AG04449 (cell line): ENCODE measurements around the gene SPRYD3.

ENCODE experiments used
- CTCF ChIA-PET: fragments of 350-600 bp; formaldehyde crosslinking; extraction: SDS; loops from one replicate; lab custom pipeline; 2021; ENCODE audit warnings: antibody characterized with exemption; lab: Yijun Ruan, JAX
- POLR2A ChIA-PET: fragments of 400-600, 350-600 bp; formaldehyde crosslinking; extraction: SDS; loops from one replicate; lab custom pipeline; 2020; ENCODE audit warnings: antibody characterized with exemption, inconsistent platforms; lab: Yijun Ruan, JAX
- DNase-seq: peaks from one replicate; pipeline ENCODE4 v3.0.0-alpha.2; 2010; ENCODE audit warnings: low read depth, low spot score
- H3K4me3 ChIP-seq: 2 replicates; pipeline ENCODE4 v1.5.1; 2011; ENCODE audit warnings: low read depth, mild to moderate bottlenecking, control low read depth, low read length
- CTCF ChIP-seq: IDR thresholded peaks from one replicate; pipeline ENCODE4 v1.5.1; 2011; ENCODE audit warnings: mild to moderate bottlenecking, moderate library complexity, low read length, control low read depth, inconsistent platforms; ENCODE audit not compliant: insufficient read depth; ENCODE audit errors: missing control alignments

The SPRYD3 gene

GRCh38 chr12:53094394-53094787 is 15.2 kb upstream of the SPRYD3 start:
- CTCF ChIA-PET: interaction anchor here (0.7 to 20.8 kb wide), 6 partner anchors 9 to 105 kb away, joined by 3 to 655 read pairs (median 4); partner anchors contain the start of genes SOAT2 and SPRYD3

GRCh38 chr12:53093777-53094393 is 14.7 kb upstream of the SPRYD3 start:
- ChIA-PET CTCF (interaction anchor here (0.6 to 20.8 kb wide), 7 partner anchors 10 to 105 kb away, joined by 3 to 655 read pairs (median 3); partner anchors contain the start of genes EIF4B, SOAT2 and SPRYD3), POLR2A (interaction anchor here (2.0 kb wide), 1 partner anchor 13 kb away, joined by 4 read pairs; no protein-coding TSS in a partner anchor)
- no peak for DNase-seq
- no peak overlapping the region for H3K4me3 ChIP-seq
- TF ChIP-seq CTCF: no peak

More at GRCh38 chr12:53094394-53094787, 15.2 kb upstream of the SPRYD3 start:
- POLR2A ChIA-PET: interaction anchor here (2.0 kb wide), 1 partner anchor 14 kb away, joined by 4 read pairs; no protein-coding TSS in a partner anchor
- no peak for TF ChIP-seq CTCF
- H3K4me3 ChIP-seq: no peak overlapping the region
- DNase-seq: no peak

- ChIA-PET CTCF (interaction anchor here (1.4 to 20.8 kb wide), 2 partner anchors 9 to 17 kb away, joined by 3 to 655 read pairs; partner anchors contain the start of gene SPRYD3), POLR2A (no interaction called here)
Measured at GRCh38 chr12:53091756-53092155, 12.6 kb upstream of the SPRYD3 start.

GRCh38 chr12:53090554-53090953 is 11.4 kb upstream of the SPRYD3 start:
- ChIA-PET POLR2A (interaction anchor here (0.8 to 0.9 kb wide), 2 partner anchors 9 to 19 kb away, joined by 3 to 4 read pairs; no protein-coding TSS in a partner anchor), CTCF (interaction anchor here (0.9 to 20.8 kb wide), 3 partner anchors 9 to 231 kb away, joined by 3 to 655 read pairs (median 4); partner anchors contain the start of genes AAAS and SPRYD3)
- no peak for DNase-seq
- no peak for TF ChIP-seq CTCF
- H3K4me3 ChIP-seq: no peak overlapping the region

More at GRCh38 chr12:53091756-53092155, 12.6 kb upstream of the SPRYD3 start:
- no peak overlapping the region for H3K4me3 ChIP-seq
- DNase-seq: no peak
- TF ChIP-seq CTCF: no peak

- no peak for TF ChIP-seq CTCF
- no peak overlapping the region for H3K4me3 ChIP-seq
- DNase-seq: no peak
- POLR2A ChIA-PET: interaction anchor here (0.8 to 0.9 kb wide), 2 partner anchors 9 to 19 kb away, joined by 3 to 4 read pairs; no protein-coding TSS in a partner anchor
- CTCF ChIA-PET: interaction anchor here (1.3 to 20.8 kb wide), 2 partner anchors 9 to 15 kb away, joined by 4 to 655 read pairs; partner anchors contain the start of gene SPRYD3
Measured at GRCh38 chr12:53090105-53090504, 10.9 kb upstream of the SPRYD3 start.

- H3K4me3 ChIP-seq: no peak overlapping the region
- ChIA-PET POLR2A (no interaction called here), CTCF (interaction anchor here (0.8 to 28.9 kb wide), 5 partner anchors 14 to 73 kb away, joined by 3 to 655 read pairs (median 3); partner anchors contain the start of genes IGFBP6 and SOAT2)
- no peak for TF ChIP-seq CTCF
- no peak for DNase-seq
Measured at GRCh38 chr12:53086361-53086760, 7.2 kb upstream of the SPRYD3 start.
